Umbilical cord (tissue), 2 donors: ENCODE measurements around the gene TRAF6. TPM values are rescaled to one million over a fixed set of nuclear protein-coding genes. Genes with fewer than 3 reads are reported as not detected.
"Not testable (repeated sequence)": the region's sequence is repeated elsewhere in the genome, so short reads cannot be mapped to it uniquely, and the experiment has no call there.

Experiments
- DNase-seq: peaks from one replicate; pipeline ENCODE4 v3.0.0-alpha.2; 2015; ENCODE audit warnings: low spot score
- total RNA-seq: library from RNA; depleted of rRNA; stranded (reverse); fragments of >200 nt; gene quantifications from one replicate; pipeline ENCODE4 v1.2.3, GENCODE V29; 2014; ENCODE audit warnings: low replicate concordance; ENCODE audit not compliant: insufficient read depth

Gene TRAF6
- total RNA-seq, 1 donor from 2014 or later, result 27.4 TPM

GRCh38 chr11:36498721-36499120, 11.4 kb downstream of the TRAF6 start:
- no peak for DNase-seq

- no peak for DNase-seq
Measured at GRCh38 chr11:36493332-36493731, 16.7 kb downstream of the TRAF6 start.

DNA sequence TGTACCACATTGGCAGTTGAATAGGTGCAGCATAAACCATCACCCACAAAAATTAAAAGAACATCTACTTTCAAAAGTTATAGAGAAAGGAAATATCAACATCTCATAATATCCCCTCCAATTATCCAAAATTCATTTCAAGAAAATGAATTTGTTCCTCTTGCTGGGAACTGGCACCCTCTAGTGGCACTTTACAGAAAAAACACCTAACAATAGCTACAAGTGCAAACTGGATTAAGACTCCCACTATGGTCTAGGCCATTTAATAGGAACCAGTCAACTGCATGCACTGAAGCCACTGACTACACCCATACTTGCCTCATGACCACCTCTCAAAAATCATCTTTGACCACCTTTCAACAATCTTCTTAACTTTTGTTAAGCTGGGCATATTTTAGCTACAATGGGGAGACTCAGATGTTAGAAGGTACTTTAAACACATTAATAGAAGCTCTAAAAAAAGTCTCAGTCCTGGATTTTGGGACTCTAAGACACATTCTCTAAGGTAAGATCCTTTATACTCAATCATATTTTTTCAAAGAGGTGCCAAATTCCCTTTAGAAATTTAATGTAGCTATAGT, 17.3 kb downstream of the TRAF6 start:
- DNase-seq, result no peak

GRCh38 chr11:36490026-36490806, 19.9 kb downstream of the TRAF6 start:
- no peak for DNase-seq

GRCh38 chr11:36488096-36488495, 22.0 kb downstream of the TRAF6 start:
- DNase-seq, result no peak

- DNase-seq, result no peak
Measured at GRCh38 chr11:36487619-36488018, 22.5 kb downstream of the TRAF6 start.

DNA sequence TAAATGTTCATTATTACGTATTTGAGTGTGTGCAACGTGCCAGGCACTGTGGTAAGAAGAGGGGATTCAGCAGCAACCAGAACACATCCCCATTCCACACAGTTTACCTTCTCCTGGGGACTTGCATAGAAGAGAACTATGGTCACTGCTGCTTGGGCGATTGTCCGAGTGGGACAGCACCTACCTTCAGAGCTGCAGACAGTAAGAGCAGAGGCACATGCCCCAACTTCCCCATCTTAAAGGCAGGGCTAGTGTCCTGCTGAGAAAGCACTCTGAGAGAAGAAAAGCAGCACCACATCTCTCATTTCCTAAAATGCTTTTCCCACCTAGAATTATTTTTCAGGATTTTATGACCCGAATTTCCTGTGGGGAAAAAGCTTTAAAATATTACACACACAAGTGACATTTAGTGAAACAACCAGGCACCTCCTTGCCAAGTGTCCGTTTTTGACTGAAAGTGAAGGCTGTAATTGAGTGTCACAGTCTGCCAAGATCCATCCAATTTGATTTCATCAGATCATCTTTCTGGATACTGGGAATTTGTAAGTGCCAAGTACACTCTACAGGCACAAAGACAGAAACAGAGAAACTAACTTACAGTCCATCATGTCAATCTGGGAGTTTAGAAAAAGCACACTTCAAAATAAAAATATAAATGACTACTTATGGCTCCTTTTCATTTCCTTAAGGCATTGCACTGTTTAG, 24.6 kb downstream of the TRAF6 start:
- DNase-seq, result no peak

DNA sequence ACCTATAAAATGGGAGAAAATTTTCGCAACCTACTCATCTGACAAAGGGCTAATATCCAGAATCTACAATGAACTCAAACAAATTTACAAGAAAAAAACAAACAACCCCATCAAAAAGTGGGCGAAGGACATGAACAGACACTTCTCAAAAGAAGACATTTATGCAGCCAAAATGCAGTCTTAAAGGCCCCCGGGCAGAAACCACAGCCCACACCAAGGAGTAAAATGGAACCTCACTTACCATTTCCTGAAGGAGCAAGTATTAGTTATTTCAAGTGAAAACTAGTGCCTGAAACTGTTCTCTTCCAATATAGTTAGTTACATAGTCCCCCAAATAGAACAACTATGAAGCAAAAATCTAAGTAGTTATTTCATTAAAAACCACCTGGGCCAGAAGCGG, 27.0 kb downstream of the TRAF6 start:
- DNase-seq, result not testable (repeated sequence)

- DNase-seq, result no peak
Measured at GRCh38 chr11:36480833-36481232, 29.2 kb downstream of the TRAF6 start.

- DNase-seq, result peak; percentile 69
Measured at GRCh38 chr11:36478700-36479329, 31.3 kb downstream of the TRAF6 start.

- no peak for DNase-seq
Measured at GRCh38 chr11:36475192-36475591, 34.9 kb downstream of the TRAF6 start.

- DNase-seq, result no peak
Measured at GRCh38 chr11:36471577-36471976, 38.5 kb downstream of the TRAF6 start.

DNA sequence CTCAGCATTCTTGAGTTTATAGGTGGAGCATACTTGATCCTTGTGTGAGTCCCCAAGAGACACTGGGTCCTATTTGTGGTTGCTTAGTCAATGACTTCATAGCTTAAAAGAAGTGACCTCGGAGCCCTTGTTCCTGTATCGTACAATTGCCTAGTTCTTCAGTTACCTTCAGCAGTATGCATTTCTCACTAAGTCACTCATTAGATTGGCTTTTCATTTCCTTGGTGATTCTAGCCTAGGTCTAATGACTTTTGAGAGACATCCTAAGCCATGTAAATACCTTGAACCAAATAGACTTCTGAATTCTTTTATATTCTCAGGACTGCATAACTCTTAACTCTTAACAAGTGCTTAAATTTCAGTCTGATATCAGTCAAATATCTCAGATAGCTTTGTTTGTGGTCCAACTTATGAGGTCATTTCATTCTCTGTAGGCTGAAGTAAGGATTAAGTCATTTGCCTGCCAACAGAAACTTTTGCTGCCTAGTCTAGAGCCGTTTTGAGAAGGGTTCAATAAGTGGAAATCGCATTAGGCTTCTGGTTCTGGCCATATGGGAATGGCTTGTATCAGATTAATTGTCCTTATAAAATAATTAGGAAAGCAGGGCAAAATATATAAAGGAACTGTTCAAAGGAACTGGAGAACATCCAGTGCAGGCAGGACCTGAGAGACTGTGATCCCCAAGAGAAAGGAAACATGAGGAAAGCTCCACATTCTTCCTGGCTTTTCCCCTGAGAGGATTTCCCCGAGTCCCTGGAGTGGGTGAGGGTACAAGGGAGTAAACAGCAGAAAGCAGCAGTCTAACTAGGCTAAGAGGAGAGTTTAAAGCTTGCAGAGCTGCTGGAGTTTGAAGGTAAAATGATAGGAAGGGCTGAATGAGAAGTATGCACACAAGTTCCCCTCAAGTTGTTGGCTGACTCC, 39.9 kb downstream of the TRAF6 start:
- no peak for DNase-seq

DNA sequence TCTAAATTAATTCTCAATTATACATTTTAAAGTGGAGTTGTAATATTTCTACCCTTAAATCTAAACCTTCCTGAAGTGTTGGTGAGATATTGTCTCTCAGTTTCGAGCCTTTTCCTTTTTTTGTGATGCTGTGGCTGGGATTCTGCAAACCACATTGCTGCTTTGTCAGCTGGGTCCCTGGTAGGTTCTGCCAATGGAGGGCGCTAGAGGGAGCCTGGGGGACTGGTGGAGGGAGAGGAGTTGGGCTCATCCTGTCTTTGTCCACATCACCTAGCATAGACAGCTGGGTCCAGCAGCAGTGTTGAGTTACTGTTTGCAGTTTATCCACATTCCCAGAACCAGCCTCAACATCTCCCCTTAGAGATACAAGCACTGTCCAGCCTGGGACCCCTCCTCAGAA, 41.0 kb downstream of the TRAF6 start:
- DNase-seq, result no peak

GRCh38 chr11:36467916-36468315, 42.2 kb downstream of the TRAF6 start:
- DNase-seq, result no peak

DNA sequence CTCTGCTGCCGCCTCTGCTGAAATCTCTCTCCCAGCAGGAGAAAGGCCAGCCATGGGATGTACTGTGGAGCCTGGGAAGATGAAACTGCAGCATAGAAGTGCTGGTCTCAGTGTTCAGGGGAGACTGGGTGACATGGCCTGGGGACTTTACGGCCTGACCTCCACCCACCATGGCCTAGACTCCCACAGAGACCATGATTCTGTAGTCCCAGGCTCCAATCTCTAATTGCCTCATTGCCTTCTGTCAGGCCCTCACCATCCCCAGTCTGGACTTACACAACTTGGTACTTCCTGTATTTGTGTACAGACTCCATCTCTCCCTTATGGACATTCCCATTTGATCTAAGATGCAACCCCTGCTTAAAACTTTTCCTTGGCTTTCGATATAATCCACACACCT, 43.1 kb downstream of the TRAF6 start:
- no peak for DNase-seq

- no peak for DNase-seq
Measured at GRCh38 chr11:36465449-36466163, 44.5 kb downstream of the TRAF6 start.

GRCh38 chr11:36464720-36465119, 45.4 kb downstream of the TRAF6 start:
- DNase-seq, result no peak

DNA sequence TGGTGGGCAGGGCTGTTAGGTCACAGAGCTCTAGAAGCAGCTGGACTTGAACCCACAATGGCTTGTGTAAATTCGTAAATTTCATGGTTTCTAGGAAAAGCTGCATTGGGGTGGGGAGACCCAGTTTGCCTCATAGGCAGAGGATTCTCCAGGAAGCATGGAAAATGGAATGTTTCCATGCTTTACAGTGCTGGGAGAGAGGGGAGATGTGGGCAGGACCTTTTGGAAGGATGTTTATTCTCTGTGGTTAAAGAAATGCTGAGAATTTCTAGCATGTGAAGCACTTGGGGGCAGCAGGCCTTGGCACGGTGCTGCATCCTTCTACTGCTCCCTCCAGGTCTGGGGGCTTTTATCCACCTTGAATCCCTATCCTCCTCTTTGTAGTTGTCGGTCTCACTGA, 46.3 kb downstream of the TRAF6 start:
- DNase-seq, result no peak

DNA sequence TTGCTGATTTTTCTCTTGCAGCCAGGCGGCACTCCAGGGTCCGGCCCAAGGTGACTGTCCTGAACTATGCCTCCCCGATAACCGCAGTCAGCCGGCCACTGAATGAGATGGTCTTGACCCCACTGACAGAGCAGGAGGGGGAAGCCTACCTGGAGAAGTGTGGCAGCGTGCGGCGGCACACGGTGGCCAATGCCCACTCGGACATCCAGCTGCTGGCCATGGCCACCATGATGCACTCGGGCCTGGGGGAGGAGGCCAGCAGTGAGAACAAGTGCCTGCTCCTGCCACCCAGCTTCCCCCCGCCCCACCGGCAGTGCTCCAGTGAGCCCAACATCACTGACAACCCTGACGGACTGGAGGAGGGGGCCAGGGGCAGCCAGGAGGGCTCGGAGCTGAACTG, 47.8 kb downstream of the TRAF6 start:
- no peak for DNase-seq

DNA sequence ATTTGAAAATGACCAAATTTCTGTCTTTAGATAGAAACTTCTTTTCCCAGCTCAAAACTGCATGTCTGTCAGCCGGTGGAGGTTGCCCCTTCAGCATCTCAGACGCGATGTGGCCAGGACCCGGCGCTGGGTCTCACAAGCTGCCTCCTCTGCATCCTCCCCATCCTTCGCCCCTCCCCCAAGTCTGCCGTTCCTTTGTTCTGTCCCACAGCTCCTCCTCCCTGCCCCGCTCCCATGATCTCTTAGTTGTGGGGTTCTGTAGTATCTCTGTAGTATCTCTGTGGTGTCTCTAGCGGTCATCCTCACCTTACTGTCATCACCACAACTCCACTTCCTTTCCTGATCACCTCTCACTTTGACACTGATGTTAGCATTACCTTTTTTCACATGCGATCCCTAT, 49.9 kb downstream of the TRAF6 start:
- DNase-seq, result no peak
